Neutrophil (primary cell): ENCODE data around the gene TSPAN4.

Source experiments
- H3K27ac ChIP-seq: fragments of 200-600 bp; sonication (generic); 2 replicates; pipeline ENCODE4 v1.5.1; 2016; ENCODE audit warnings: mild to moderate bottlenecking, moderate library complexity
- H3K27me3 ChIP-seq: fragments of 200-600 bp; sonication (generic); 2 replicates; pipeline ENCODE4 v1.6.0; 2016; ENCODE audit warnings: mild to moderate bottlenecking
- H3K36me3 ChIP-seq: fragments of 200-600 bp; sonication (generic); 2 replicates; pipeline ENCODE4 v1.5.1; 2017
- H3K4me1 ChIP-seq, 2 experiments: fragments of 200-600 bp in 1 of 2; sonication (generic) in 1 of 2; 1 replicate in 1 of 2; 2 replicates in 1 of 2; pipeline versions ENCODE4 v1.5.1 to v1.6.1; 2013 to 2016; ENCODE audit warnings: low read depth in 1 of 2, low read length in 1 of 2, mild to moderate bottlenecking in 1 of 2, moderate library complexity in 1 of 2; ENCODE audit not compliant: control insufficient read depth in 1 of 2, insufficient read depth in 1 of 2
- H3K4me3 ChIP-seq, 2 experiments: fragments of 200-600 bp in 1 of 2; sonication (generic) in 1 of 2; 1 replicate in 1 of 2; 2 replicates in 1 of 2; pipeline ENCODE4 v1.5.1; 2013 to 2016; ENCODE audit warnings: low read depth in 1 of 2, low read length in 1 of 2, mild to moderate bottlenecking in 1 of 2, moderate library complexity in 1 of 2
- H3K9me3 ChIP-seq: fragments of 200-600 bp; sonication (generic); 2 replicates; pipeline ENCODE4 v1.5.1; 2016
- TF ChIP-seq, protein P1 (sequence below): fragments of 200-600 bp; sonication (generic); IDR thresholded peaks from 2 replicates; pipeline ENCODE4 v1.5.1; 2016; ENCODE audit warnings: antibody characterized with exemption

Gene TSPAN4

DNA sequence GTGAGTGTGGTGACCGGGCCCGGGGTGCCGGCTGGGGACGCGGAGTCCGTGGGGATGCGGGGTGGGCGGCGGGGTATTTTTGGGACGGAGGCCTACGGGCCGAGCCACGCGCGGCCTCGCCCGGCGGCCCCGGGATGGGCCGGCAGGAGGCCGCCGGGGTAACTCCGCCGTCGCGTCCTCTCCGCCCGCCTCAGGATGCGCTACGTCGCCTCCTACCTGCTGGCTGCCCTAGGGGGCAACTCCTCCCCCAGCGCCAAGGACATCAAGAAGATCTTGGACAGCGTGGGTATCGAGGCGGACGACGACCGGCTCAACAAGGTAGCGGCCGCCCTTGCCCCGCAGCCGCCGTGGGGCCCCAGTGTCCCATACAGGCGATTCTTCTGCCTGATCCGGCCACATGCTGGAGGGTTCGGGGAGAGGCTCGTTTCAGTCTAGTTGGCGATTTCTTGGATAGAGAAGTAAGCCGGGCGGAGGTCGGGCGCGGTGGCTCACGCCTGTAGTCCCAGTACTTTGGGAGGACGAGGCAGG, 32.5 kb upstream of the TSPAN4 start:
- Histone ChIP-seq H3K27me3 (no peaks in the 10 kb centered on the region), H3K27ac (peak overlapping the region; percentile 93), H3K4me3 (peak overlapping the region; percentile 59 to 98), H3K4me1 (peaks cover 33 to 37% of the 10 kb centered on the region in 2 experiments), H3K9me3 (no peaks in the 10 kb centered on the region), H3K36me3 (peaks cover 19% of the 10 kb centered on the region)
- TF ChIP-seq, protein P1, sequence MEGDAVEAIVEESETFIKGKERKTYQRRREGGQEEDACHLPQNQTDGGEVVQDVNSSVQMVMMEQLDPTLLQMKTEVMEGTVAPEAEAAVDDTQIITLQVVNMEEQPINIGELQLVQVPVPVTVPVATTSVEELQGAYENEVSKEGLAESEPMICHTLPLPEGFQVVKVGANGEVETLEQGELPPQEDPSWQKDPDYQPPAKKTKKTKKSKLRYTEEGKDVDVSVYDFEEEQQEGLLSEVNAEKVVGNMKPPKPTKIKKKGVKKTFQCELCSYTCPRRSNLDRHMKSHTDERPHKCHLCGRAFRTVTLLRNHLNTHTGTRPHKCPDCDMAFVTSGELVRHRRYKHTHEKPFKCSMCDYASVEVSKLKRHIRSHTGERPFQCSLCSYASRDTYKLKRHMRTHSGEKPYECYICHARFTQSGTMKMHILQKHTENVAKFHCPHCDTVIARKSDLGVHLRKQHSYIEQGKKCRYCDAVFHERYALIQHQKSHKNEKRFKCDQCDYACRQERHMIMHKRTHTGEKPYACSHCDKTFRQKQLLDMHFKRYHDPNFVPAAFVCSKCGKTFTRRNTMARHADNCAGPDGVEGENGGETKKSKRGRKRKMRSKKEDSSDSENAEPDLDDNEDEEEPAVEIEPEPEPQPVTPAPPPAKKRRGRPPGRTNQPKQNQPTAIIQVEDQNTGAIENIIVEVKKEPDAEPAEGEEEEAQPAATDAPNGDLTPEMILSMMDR = no peak

DNA sequence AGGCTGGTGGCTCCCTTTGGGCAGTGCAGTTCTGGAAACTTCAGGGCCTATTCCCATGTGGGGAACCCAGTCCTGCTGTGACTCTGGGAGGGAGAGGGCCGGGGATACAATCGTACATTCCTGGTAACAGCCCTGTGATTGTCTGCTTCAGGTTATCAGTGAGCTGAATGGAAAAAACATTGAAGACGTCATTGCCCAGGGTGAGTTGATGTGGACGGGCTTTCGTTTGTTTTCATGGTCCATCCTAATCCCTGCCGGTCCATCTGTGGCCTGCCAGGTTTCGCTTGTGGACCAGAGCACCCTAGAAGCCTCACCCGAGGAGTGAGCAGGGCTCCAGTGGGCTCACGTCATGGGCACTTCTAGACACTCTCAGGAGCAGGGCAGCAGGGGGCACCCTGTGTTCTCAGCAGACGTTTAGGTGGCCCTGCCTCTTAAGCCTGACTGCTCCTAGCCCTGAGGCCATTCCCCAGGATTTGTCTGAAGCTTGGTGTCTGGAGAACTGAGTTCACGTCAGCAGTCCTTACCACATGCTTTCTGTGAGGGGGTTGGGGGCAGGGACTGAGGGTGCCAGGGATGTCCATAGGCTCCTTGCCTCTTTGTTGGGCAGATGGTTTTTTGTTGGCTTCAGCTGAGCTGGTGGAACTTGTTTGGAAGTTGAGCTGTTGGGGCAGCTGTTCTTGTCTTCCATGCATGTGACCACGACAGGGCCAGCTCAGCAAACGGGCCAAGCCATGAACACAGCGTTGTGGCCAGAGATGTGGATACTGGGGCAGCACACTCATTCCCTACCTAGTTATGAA, 31.0 kb upstream of the TSPAN4 start:
- peaks cover 27 to 31% of the 10 kb centered on the region in 2 experiments for H3K4me1 ChIP-seq
- H3K27me3 ChIP-seq = no peaks in the 10 kb centered on the region
- H3K4me3 ChIP-seq = no peak overlapping the region
- H3K9me3 ChIP-seq = no peaks in the 10 kb centered on the region
- TF ChIP-seq, protein P1 = no peak
- peaks cover 19% of the 10 kb centered on the region for H3K36me3 ChIP-seq
- H3K27ac ChIP-seq = no peak overlapping the region

DNA sequence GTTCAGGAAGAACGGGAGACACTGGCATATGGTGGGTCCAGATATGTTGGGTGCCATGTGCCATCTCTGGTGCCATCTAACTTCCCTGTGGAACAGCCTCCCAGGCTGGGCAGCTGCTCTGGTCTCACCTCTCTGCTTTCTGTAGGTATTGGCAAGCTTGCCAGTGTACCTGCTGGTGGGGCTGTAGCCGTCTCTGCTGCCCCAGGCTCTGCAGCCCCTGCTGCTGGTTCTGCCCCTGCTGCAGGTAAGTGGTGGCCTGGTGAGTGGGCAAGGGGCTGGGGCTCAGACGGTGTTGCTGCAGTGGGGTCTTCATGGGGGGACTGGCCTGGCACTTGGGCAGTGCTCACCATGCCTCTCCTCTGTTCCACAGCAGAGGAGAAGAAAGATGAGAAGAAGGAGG, 30.3 kb upstream of the TSPAN4 start:
- TF ChIP-seq, protein P1 = no peak
- Histone ChIP-seq H3K9me3 (no peaks in the 10 kb centered on the region), H3K4me1 (peaks cover 27 to 31% of the 10 kb centered on the region in 2 experiments), H3K36me3 (peaks cover 19% of the 10 kb centered on the region), H3K4me3 (no peak overlapping the region), H3K27ac (no peak overlapping the region), H3K27me3 (no peaks in the 10 kb centered on the region)

DNA sequence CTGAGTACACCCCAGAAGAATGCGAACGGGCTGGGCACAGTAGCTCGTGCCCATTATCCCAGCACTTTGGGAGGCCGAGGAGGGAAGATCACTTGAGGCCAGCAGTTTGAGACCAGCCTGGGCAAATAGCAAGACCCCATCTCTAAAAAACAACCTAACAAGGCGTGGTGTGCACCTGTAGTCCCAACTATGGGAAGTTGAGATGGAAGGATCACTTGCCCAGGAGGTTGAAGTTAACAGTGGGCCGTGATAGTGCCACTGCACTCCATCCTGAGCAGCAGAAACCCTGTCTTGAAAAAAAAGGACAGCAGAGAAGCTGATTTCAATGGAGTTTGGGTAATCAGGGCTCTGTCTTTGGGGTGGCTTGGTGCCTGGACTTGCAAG, 29.6 kb upstream of the TSPAN4 start:
- Histone ChIP-seq H3K36me3 (peaks cover 19% of the 10 kb centered on the region), H3K4me1 (peaks cover 28 to 31% of the 10 kb centered on the region in 2 experiments), H3K27me3 (no peaks in the 10 kb centered on the region), H3K4me3 (no peak overlapping the region), H3K9me3 (no peaks in the 10 kb centered on the region), H3K27ac (no peak overlapping the region)
- TF ChIP-seq, protein P1 = no peak

DNA sequence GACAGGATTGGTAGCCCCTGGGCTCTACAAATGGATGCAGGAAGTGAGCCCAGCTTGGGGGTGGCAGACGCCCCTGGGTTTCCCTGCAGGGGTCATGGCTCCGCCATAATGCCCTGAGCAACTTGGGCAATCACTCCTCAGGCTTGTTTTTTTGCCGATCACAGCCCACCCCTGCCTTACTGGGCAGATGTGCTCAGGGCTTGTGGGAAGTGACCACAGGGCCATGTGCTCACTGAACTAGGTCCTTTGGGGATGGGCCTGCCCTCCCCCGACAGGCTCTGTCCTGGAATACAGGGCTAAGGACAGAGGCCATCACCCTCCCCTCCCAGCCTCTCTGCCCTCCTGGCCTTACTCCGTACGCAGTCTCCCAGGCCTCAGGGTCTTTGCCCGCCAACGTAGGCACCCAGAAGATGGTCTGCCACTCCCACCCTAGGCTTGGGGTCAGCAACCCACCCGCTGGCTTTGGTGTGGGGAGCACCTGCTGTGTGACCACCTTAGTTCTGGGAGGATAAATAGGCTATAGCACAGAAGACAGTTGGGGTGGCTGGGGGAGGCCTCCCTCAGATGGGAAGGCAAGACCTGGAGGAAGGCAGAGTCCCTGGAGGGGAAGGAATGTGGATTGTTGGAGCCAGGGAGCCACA, 29.1 kb upstream of the TSPAN4 start:
- TF ChIP-seq, protein P1 = no peak
- Histone ChIP-seq H3K27ac (no peak overlapping the region), H3K4me1 (peaks cover 30% of the 10 kb centered on the region in 2 experiments), H3K9me3 (no peaks in the 10 kb centered on the region), H3K36me3 (peaks cover 19% of the 10 kb centered on the region), H3K4me3 (no peak overlapping the region), H3K27me3 (no peaks in the 10 kb centered on the region)
